VCaP (cell line): ENCODE results near the gene ANO3.

Source experiments
- H3K27ac ChIP-seq: fragments of 450-650 bp; 2 replicates; pipeline ENCODE4 v1.5.1; 2017
- CTCF ChIP-seq: fragments of 450-650 bp; conservative IDR thresholded peaks from 2 replicates; pipeline ENCODE4 v1.5.1; 2017; ENCODE audit warnings: mild to moderate bottlenecking, moderate library complexity

Gene ANO3

GRCh38 chr11:26522912-26523610 is 191.1 kb downstream of the ANO3 start:
- no peak overlapping the region for H3K27ac ChIP-seq
- peak; percentile 36 for TF ChIP-seq CTCF

DNA sequence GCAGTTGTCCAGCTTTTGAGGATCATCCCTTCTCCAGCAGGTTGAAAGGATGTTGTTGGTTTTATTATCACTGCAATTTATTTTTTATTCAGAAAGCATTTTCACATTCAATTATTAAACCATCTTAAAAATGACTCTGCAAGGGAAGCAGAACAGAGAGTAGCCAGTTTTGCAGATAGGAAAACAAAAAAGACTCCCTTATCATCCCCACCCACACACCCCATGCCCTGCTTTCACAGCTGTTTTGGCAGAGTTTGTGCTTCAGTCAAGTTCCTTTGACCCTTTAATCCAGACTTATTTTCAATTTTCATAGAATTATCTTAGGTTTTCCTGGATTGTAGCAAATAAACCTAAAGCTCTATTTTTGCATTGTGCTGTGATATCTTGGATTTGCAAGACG is 195.8 kb downstream of the ANO3 start:
- H3K27ac ChIP-seq, result no peak overlapping the region
- no peak for TF ChIP-seq CTCF

GRCh38 chr11:26537341-26537740 is 205.4 kb downstream of the ANO3 start:
- no peak for TF ChIP-seq CTCF
- no peak overlapping the region for H3K27ac ChIP-seq

DNA sequence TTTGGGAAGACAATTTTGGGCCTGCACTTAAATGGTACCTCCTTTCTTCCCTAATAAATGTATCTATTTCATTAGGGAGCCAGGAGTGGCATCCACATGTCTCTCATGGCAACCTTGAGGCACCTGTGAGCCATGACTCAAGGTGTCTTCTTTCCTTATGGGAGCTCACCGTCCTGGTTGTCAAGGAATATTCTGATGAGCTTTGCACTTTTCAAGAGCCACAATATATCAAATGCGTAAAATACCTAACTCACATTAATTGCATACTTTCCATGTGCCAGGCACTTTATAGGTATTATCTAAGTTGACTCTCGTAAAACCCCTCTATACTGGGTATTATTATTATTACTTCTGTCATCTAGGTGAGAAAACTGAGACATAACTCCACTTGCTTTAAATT is 207.6 kb downstream of the ANO3 start:
- H3K27ac ChIP-seq, result no peak overlapping the region
- no peak for TF ChIP-seq CTCF

DNA sequence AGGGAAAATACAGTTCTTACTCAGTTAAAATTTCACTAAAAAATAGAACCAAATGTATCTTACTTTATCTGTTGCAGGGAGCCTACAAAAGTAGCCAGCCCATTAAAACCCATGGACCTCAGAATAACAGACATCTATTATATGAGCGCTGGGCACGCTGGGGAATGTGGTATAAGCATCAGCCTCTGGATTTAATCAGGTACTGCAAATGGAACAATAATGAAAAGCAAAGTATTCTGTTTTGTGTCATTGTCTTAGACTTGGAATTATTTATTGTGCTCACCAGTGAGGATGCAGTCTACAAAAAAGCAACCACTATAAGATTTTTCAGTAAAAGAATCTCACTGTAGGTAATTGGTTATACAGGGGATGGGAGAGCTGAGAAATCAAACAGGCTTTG is 209.9 kb downstream of the ANO3 start:
- TF ChIP-seq CTCF, result no peak
- H3K27ac ChIP-seq, result no peak overlapping the region

GRCh38 chr11:26549176-26549575 is 217.2 kb downstream of the ANO3 start:
- H3K27ac ChIP-seq, result no peak overlapping the region
- TF ChIP-seq CTCF, result no peak

GRCh38 chr11:26550022-26550421 is 218.1 kb downstream of the ANO3 start:
- H3K27ac ChIP-seq, result no peak overlapping the region
- TF ChIP-seq CTCF, result no peak
